Activated T-cell treated with anti-CD3 and anti-CD28 coated beads for 4 hours (primary cell): ENCODE measurements around the gene PNMA6F.

Experiments
- DNase-seq: peaks from one replicate; pipeline ENCODE4 v3.0.0-alpha.2; 2020

PNMA6F gene

GRCh38 chrX:153321381-153322124, at the start of gene PNMA6F:
TSS of gene PNMA6F (minus strand) at chrX:153321767. CDS start at chrX:153320674, 1,093 bp downstream.
- DNase-seq: no peak

GRCh38 chrX:153371256-153371655, 49.7 kb upstream of the PNMA6F start:
- DNase-seq: no peak

GRCh38 chrX:153370293-153371055, 48.9 kb upstream of the PNMA6F start:
- DNase-seq: no peak

GRCh38 chrX:153366878-153367538, 45.4 kb upstream of the PNMA6F start:
- no peak for DNase-seq

GRCh38 chrX:153366119-153366518, 44.6 kb upstream of the PNMA6F start:
- DNase-seq: no peak

- DNase-seq: no peak
Observed at GRCh38 chrX:153365670-153366069, 44.1 kb upstream of the PNMA6F start.

- no peak for DNase-seq
Observed at GRCh38 chrX:153361781-153362397, 40.3 kb upstream of the PNMA6F start.

- no peak for DNase-seq
Observed at GRCh38 chrX:153357877-153358276, 36.3 kb upstream of the PNMA6F start.

- DNase-seq: no peak
Observed at GRCh38 chrX:153353416-153353815, 31.8 kb upstream of the PNMA6F start.

GRCh38 chrX:153352858-153353257, 31.3 kb upstream of the PNMA6F start:
- no peak for DNase-seq

- DNase-seq: no peak
Observed at GRCh38 chrX:153351981-153352380, 30.4 kb upstream of the PNMA6F start.

- DNase-seq: no peak
Observed at GRCh38 chrX:153349952-153350351, 28.4 kb upstream of the PNMA6F start.

GRCh38 chrX:153348421-153348820, 26.9 kb upstream of the PNMA6F start:
- DNase-seq: no peak

GRCh38 chrX:153347530-153347929, 26.0 kb upstream of the PNMA6F start:
- no peak for DNase-seq

GRCh38 chrX:153343674-153344073, 22.1 kb upstream of the PNMA6F start:
- DNase-seq: no peak

- no peak for DNase-seq
Observed at GRCh38 chrX:153342762-153343558, 21.4 kb upstream of the PNMA6F start.

- no peak for DNase-seq
Observed at GRCh38 chrX:153340111-153340510, 18.5 kb upstream of the PNMA6F start.

- no peak for DNase-seq
Observed at GRCh38 chrX:153339662-153340061, 18.1 kb upstream of the PNMA6F start.

- DNase-seq: no peak
Observed at GRCh38 chrX:153338836-153339235, 17.3 kb upstream of the PNMA6F start.

GRCh38 chrX:153336988-153337387, 15.4 kb upstream of the PNMA6F start:
- DNase-seq: no peak

GRCh38 chrX:153336121-153336894, 14.7 kb upstream of the PNMA6F start:
- no peak for DNase-seq
